LHCN-M2 (cell line): Measurements from ENCODE around the gene FGG. TPM values are rescaled to one million over a fixed set of nuclear protein-coding genes. Genes with fewer than 3 reads are reported as not detected.
"Not testable (repeated sequence)": the region's sequence is repeated elsewhere in the genome, so short reads cannot be mapped to it uniquely, and the experiment has no call there.

ENCODE experiments used
- DNase-seq: peaks from one replicate; pipeline ENCODE4 v3.0.0-alpha.2; 2012; ENCODE audit warnings: low read depth
- total RNA-seq: library from RNA; depleted of rRNA; stranded (reverse); fragments of >200 nt; gene quantifications from 2 replicates; pipeline ENCODE4 v1.2.3, GENCODE V29; 2014

Gene FGG
- total RNA-seq, 1 experiment from 2014 or later = not detected

GRCh38 chr4:154611833-154612232, 623 bp downstream of the FGG start:
- no peak for DNase-seq

GRCh38 chr4:154610582-154610981, 1.9 kb downstream of the FGG start:
- DNase-seq = no peak

DNA sequence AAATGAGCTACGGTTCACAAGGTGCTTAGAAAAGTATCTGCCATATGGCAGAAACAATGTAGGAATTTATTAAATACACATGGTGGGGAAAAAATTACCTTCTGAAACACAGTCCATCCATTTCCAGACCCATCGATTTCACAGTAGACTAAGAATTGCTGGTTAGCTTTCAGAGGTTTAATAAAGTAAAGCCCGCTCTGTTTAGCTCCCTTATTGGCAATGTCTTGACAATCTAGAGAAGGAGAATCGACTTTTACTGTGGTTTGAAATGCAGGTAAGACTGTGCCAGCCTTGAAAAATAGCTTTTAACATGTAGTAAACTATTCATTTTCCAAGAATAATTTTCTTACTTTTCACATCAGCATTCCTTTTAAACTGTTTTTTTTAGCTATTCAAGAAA, 2.9 kb downstream of the FGG start:
- no peak for DNase-seq

GRCh38 chr4:154608361-154609252, 3.8 kb downstream of the FGG start:
- DNase-seq = no peak

- DNase-seq = no peak
Observed at GRCh38 chr4:154606728-154607723, 5.4 kb downstream of the FGG start.

- no peak for DNase-seq
Observed at GRCh38 chr4:154604696-154605200, 7.7 kb downstream of the FGG start.

- DNase-seq = no peak
Observed at GRCh38 chr4:154603033-154603943, 9.2 kb downstream of the FGG start.

GRCh38 chr4:154602404-154603020, 9.9 kb downstream of the FGG start:
- DNase-seq = peak; percentile 9

DNA sequence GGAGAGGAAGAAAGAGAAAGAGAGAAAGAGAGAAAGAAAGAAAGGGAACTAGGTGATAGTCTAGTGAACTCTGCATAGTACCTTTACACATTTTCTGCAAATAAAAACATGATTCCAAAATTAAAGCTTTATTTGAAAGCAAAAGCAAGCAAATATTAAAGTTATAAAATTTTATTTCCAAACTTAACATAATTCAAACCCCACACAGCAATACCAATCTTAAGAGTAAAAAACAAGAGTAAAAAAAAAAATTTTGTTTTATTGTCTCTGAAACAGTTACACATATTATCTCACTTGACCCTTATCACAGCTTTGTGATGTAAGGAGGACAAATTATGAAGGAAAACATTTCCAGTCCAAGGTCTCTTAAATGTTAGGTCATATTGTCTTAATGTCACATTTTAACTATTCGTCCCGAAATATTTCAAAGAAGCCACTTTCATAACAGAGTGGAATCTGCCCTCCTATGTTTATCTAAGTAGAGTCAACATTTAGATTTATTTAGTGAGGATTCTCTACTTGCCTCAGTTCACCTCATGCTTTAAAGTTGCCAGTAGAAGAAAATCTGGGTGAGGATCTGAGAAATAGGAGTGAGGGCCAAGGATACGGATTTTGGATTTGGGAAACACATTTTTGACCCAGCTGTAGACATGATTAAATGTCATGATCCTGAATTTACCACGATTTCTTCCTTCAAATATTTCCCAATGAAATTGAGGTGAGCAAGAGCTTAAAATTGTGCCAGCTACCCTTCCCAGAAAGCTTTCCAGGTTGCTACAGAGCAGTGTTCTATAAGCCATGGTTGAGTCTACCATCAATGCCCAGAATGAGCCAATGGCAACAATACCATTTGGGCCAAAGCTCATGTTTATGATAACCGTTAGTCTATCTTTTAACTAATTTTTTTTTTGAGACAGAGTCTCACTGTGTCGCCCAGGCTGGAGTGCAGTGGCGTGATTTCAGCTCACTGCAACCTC, 14.4 kb downstream of the FGG start:
- DNase-seq = no peak

GRCh38 chr4:154597281-154597680, 15.2 kb downstream of the FGG start:
- DNase-seq = not testable (repeated sequence)

DNA sequence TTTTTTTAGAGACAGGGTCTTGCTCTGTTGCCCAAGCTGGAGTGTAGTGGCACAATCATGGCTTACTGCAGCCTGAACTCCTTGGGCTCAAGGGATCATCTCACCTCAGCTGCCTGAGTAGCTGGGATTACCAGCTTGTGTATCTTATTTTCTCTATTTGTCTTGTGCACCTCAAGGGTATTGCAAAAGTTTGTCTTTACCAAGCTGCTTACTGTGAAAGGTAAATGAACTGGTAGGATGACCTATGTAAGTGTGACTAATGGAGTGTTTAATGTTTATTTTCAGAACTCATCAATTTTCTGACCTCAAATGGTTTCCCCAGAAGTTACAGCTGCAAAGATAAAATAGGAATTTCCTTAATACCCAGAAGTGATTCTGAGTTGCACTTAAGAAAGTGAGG, 16.6 kb downstream of the FGG start:
- DNase-seq = no peak

DNA sequence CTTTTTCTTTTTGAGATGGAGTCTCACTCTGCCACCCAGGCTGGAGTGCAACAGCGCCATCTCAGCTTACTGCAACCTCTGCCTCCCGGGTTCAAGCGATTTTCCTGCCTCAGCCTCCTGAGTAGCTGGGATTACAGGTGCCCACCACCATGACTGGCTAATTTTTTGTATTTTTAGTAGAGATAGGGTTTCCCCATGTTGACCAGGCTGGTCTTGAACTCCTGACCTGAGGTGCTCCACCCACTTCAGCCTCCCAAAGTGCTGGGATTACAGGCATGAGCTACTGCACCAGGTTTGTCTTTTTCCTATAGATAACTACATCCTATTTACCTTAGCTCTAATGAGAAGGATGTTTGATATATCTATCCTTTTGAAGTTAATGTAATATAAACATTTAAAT, 18.1 kb downstream of the FGG start:
- DNase-seq = not testable (repeated sequence)

DNA sequence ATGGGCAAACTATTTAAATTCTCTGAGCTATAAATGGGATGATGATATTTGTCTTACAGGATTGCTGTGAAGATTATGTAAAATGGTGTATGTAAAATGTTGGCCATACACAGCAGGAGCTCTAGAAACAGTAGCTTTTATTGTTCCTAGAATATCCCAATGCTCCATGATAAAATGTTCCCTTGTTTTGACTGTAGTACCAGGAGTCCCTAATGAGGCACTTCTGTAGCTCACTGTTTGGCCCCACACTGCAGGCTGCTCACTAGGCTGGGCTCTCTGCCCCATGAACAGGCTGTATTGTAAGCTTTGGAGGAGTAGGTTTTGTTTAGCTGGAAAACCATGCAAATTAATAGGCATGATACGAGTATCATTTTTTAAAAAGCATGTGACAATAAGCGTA, 18.6 kb downstream of the FGG start:
- no peak for DNase-seq

- DNase-seq = no peak
Observed at GRCh38 chr4:154591890-154592289, 20.6 kb downstream of the FGG start.

DNA sequence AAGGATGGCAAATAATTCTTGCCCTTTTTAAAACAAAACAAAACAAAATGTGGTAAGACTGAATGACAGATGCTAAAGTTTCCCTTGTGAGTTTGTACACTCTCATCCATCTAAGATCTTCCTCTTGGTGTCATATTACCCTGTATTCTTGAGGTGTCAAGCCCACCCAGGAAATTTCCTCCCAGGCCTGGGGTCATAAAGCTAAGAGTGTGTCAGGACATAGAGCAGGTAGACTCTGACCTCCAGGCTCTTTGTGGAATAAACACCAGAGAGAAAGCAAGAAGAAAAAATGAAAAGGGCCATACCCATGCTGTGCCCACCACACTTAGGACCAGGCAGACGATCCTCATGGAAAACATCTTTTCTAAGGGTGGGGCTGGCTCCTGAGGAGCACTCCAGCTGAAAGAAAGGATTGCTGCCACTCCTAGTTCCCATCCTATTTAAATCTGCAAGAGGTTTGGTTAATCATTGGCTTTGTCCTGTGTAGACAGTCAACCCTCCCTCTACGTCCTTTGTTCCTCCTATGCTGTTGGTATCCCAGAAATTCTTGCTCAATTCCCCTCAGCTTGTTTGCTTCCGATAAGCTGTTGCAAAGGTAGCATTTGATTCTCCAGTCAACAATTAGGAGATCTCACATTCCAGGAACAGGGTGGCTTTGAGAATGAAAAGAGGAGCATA, 22.0 kb downstream of the FGG start, which contains the start of gene FGA:
FGA (minus strand) TSS at position 414 of the 678 bp plus-strand sequence; CDS start at position 359, 55 bp downstream.
- DNase-seq = no peak

DNA sequence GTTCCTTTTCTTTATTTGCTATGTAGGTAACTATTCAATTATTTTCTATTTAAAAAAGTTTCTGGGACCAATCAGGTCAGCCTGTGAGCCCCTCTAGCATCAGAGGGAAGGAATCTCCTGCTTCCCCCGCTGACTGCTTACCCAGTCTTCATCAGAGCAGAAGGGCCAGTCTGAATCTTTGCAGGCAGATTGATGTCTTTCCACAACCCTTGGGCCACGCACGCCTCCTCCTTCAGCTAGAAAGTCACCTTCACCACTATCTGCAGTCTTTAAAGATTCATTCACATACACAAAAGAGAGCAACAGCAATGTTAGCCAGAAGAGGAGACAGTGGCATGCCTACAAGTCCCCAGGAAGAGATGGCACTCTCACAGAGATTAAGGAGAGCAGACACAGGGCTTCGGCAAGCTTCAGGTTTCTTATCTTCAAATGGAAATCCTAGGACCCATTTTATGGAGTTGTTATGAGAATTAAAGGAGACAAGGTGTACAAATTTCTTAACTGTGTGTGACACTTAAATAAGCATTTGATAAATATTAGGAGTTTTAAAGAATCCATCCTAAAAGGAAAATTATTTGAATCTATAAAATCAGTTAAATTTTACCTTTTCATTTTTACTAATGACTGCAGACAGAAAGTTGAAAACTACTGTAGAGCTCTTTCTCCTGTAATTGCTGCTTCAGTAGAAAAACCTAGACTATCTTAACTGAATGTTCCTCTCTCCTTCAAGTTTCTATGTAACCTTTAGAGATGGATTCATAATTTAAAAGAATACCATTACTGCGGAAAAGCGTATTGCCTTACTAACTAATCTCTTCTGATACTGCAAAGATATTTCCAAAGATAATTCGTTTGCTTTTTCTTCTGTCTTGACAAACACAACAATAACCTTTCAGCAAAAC, 22.9 kb downstream of the FGG start:
- no peak for DNase-seq

GRCh38 chr4:154588198-154588597, 24.3 kb downstream of the FGG start:
- no peak for DNase-seq
